Smooth muscle cell (in vitro differentiated cells): Measurements from ENCODE around the gene SCMH1. TPM values are rescaled to one million over a fixed set of nuclear protein-coding genes. Genes with fewer than 3 reads are reported as not detected.

Source experiments
- DNase-seq: peaks from one replicate; lab custom pipeline; 2025; ENCODE audit not compliant: unreplicated experiment; lab: John Stamatoyannopoulos, UW
- H2AFZ ChIP-seq: fragments of 200-600 bp; sonication (generic); 2 replicates; pipeline ENCODE4 v1.6.0; 2016; ENCODE audit warnings: antibody characterized with exemption, low read depth, mild to moderate bottlenecking
- H3F3A ChIP-seq: fragments of 200-600 bp; sonication (generic); 2 replicates; pipeline ENCODE4 v1.6.0; 2017; ENCODE audit warnings: antibody characterized with exemption, low read depth
- H3K27ac ChIP-seq: fragments of 200-600 bp; sonication (generic); 2 replicates; pipeline ENCODE4 v1.5.1; 2016; ENCODE audit warnings: low read depth, mild to moderate bottlenecking
- H3K27me3 ChIP-seq: fragments of 200-600 bp; sonication (generic); 2 replicates; pipeline ENCODE4 v1.6.1; 2016; ENCODE audit warnings: low read depth, mild to moderate bottlenecking
- H3K36me3 ChIP-seq: fragments of 200-600 bp; sonication (generic); 2 replicates; pipeline ENCODE4 v1.5.1; 2016; ENCODE audit warnings: low read depth
- H3K4me1 ChIP-seq: fragments of 200-600 bp; sonication (generic); 2 replicates; pipeline ENCODE4 v1.5.1; 2016; ENCODE audit warnings: low read depth
- H3K4me2 ChIP-seq: fragments of 200-600 bp; sonication (generic); 2 replicates; pipeline ENCODE4 v1.6.0; 2016; ENCODE audit warnings: mild to moderate bottlenecking
- H3K4me3 ChIP-seq: fragments of 200-600 bp; sonication (generic); 2 replicates; pipeline ENCODE4 v1.5.1; 2016; ENCODE audit warnings: mild to moderate bottlenecking
- H3K79me2 ChIP-seq: fragments of 200-600 bp; sonication (generic); 2 replicates; pipeline ENCODE4 v1.6.0; 2016; ENCODE audit warnings: low read depth, mild to moderate bottlenecking
- H3K9ac ChIP-seq: fragments of 200-600 bp; sonication (generic); 2 replicates; pipeline ENCODE4 v1.6.0; 2016; ENCODE audit warnings: low read depth
- H3K9me3 ChIP-seq: fragments of 200-600 bp; sonication (generic); replicated peaks from 2 replicates; pipeline ENCODE4 v1.5.1; 2016; ENCODE audit warnings: low read depth
- H4K20me1 ChIP-seq: fragments of 200-600 bp; sonication (generic); 2 replicates; pipeline ENCODE4 v1.6.0; 2016; ENCODE audit warnings: low read depth
- CTCF ChIP-seq: fragments of 200-600 bp; sonication (generic); IDR thresholded peaks from 2 replicates; pipeline ENCODE4 v1.5.1; 2017; ENCODE audit warnings: borderline replicate concordance, mild to moderate bottlenecking, antibody characterized with exemption; ENCODE audit not compliant: insufficient read depth, poor library complexity, severe bottlenecking
- WGBS: methylation state at CpG from one replicate; pipeline ENCODE4 v1.1.7; 2016; ENCODE audit warnings: low lambda C conversion rate; 5-methylcytosine and 5-hydroxymethylcytosine counted together
- polyA plus RNA-seq: library from polyadenylated mRNA; unstranded; fragments of >200 nt; fragmentation: Nextera tagmentation; extraction: Ambion mirVana; gene quantifications from 2 replicates; pipeline ENCODE4 v1.2.1, GENCODE V29; 2016
- total RNA-seq: library from RNA; depleted of rRNA; stranded (reverse); fragments of >200 nt; gene quantifications from 2 replicates; pipeline ENCODE4 v1.2.3, GENCODE V29; 2014

Gene SCMH1
- total and polyA plus RNA-seq, 2 experiments from 2014 or later, result 24.0 to 46.4 TPM

DNA sequence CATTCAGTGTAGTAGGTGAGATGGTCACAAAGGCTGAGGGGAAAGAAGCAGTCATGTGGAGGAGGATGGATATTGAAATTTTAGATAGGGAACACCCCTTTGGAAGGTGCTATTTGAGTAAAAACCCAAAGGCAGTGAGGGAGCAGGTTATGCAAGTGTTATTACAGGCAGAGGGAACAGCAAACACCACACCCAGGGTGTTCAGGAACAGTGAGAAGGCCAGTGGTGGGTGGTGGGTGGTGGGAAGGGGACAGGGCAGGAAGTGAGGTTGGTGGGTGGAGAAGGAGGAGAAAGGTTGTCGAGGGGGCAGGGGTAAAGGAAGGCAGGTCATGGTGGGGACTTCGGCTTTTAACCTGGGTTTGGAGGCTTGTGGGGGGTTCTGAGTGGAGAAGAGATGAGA, 39.2 kb upstream of the SCMH1 start:
- 40% methylated on average over 1 of the region's 2 CpGs for WGBS
- Histone ChIP-seq H3K79me2 (no peaks in the 10 kb centered on the region), H3K4me3 (no peak overlapping the region), H2AFZ (no peak overlapping the region), H3K4me2 (no peak overlapping the region), H3F3A (no peaks in the 10 kb centered on the region), H3K9me3 (no peaks in the 10 kb centered on the region), H3K4me1 (peaks cover 8% of the 10 kb centered on the region), H3K36me3 (no peaks in the 10 kb centered on the region), H3K27me3 (peaks cover 27% of the 10 kb centered on the region), H3K9ac (no peak overlapping the region), H3K27ac (no peak overlapping the region), H4K20me1 (no peaks in the 10 kb centered on the region)
- no peak for TF ChIP-seq CTCF
- no peak for DNase-seq

DNA sequence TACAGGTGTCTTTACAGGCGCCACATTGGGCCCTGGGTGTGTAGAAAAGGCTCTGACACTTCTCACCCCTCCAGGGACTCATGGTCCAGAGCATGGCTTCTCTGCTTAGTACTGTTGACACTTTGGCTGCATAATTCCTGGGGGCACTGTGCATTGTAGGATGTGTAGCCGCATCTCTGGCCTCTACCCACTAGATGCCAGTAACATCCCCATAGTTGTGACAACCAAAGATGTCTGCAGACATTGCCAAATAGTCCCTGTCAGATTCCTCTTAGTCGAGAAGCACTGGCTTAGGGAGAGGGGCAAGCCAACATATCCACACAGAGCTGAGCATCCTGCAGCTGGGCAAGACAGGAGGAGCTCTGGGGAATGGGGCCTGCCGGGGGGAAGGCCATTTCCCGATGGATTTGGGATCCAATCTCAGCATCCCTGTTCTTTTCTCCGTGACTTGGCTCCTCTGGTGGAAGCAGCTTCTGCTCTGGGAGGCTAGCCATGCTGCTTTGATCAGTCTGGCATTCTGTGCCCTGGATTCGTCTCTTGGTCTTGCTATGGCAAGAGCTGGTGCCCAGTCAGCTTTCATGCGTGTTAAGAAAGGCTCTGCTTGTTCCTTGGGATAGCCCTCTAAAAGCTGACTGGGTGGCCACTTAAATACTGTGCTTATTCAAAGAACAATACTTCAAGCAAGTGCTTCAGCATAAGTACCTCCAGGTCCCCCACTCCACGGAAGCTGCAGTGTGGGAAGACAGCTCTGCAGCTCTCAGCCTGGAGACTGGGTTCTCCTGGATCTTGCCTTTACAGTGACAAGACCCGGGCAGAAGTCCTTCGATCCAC, 38.3 kb upstream of the SCMH1 start:
- H3K9me3 ChIP-seq, result no peaks in the 10 kb centered on the region
- H3F3A ChIP-seq, result no peaks in the 10 kb centered on the region
- H3K9ac ChIP-seq, result no peak overlapping the region
- H3K79me2 ChIP-seq, result no peaks in the 10 kb centered on the region
- H3K4me2 ChIP-seq, result no peak overlapping the region
- no peak for TF ChIP-seq CTCF
- H3K27ac ChIP-seq, result no peak overlapping the region
- DNase-seq, result no peak
- 91% methylated on average over 11 of the region's 11 CpGs for WGBS
- no peak overlapping the region for H3K4me3 ChIP-seq
- peaks cover 21% of the 10 kb centered on the region for H3K27me3 ChIP-seq
- no peaks in the 10 kb centered on the region for H3K4me1 ChIP-seq
- no peaks in the 10 kb centered on the region for H3K36me3 ChIP-seq
- no peaks in the 10 kb centered on the region for H4K20me1 ChIP-seq
- no peak overlapping the region for H2AFZ ChIP-seq

DNA sequence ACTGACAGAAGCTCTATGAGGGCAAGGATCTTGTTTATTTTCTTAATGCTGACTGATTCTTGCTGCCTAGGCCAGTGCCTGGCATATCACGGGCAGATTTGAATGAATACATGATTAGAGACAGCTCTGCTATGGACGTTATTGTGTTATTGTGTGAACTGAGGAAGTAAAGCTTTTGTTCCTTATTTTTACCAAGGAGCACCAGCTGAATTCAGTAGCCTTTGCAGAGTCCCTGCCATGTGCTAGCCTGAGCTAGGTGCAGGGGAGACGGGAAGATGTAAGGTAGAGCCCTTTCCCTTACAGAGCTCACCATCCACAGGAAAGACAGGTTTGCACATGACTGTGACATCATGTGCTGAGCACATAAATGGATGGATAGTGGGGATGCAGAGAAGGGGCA, 36.0 kb upstream of the SCMH1 start:
- Histone ChIP-seq H3K9me3 (no peaks in the 10 kb centered on the region), H3K4me1 (no peaks in the 10 kb centered on the region), H3K27me3 (peaks cover 13% of the 10 kb centered on the region), H4K20me1 (no peaks in the 10 kb centered on the region), H3K79me2 (no peaks in the 10 kb centered on the region), H2AFZ (no peak overlapping the region), H3K4me3 (no peak overlapping the region), H3K36me3 (no peaks in the 10 kb centered on the region), H3K27ac (no peak overlapping the region), H3K4me2 (no peak overlapping the region), H3F3A (no peaks in the 10 kb centered on the region), H3K9ac (no peak overlapping the region)
- 79% methylated on average over 3 of the region's 3 CpGs for WGBS
- no peak for DNase-seq
- TF ChIP-seq CTCF, result no peak

DNA sequence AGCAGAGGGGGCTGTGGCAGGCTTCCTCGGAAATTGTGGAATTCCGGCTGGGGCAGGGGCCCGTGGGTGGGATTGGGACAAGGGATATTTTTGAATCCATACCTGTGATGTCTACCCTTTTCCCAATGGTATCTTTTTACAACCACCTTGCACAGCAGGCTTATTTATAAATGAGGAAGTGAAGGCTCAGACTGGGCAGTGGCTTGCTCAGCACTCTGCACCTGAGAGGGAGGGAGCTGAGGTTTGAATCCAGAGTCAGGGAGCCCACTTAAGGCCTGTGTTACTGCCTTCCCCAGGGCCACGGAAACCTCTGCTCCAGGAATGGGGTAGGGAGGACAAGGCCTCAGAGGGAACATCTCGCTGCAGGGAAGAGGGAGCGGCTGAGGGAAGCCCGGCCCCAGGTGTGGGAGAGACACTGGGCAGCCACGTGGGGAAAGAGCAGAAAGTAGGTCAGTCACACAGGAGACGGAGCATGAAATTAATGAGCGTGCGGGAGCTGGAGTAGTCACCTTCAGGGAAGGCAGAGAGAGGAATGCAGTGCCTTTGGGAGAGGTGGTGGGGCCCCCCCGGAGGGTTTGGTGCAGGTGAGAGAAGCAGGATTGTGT, 35.4 kb upstream of the SCMH1 start:
- 73% methylated on average over 12 of the region's 12 CpGs for WGBS
- Histone ChIP-seq H3K9me3 (no peaks in the 10 kb centered on the region), H4K20me1 (no peaks in the 10 kb centered on the region), H3K4me2 (no peak overlapping the region), H3K9ac (no peak overlapping the region), H3K27me3 (peaks cover 13% of the 10 kb centered on the region), H3K27ac (no peak overlapping the region), H2AFZ (no peak overlapping the region), H3K79me2 (no peaks in the 10 kb centered on the region), H3F3A (no peaks in the 10 kb centered on the region), H3K36me3 (no peaks in the 10 kb centered on the region), H3K4me1 (no peaks in the 10 kb centered on the region), H3K4me3 (no peak overlapping the region)
- DNase-seq, result no peak
- no peak for TF ChIP-seq CTCF
